ENCODE results near the gene RPP14. TPM values are rescaled to one million over a fixed set of nuclear protein-coding genes. Genes with fewer than 3 reads are reported as not detected.
A peak's percentile ranks its signal among the peaks of the same experiment; 100 is the strongest.
"Not testable (repeated sequence)": the region's sequence is repeated elsewhere in the genome, so short reads cannot be mapped to it uniquely, and the experiment has no call there.

Gene RPP14
- 10 to 100 TPM; 21.6 to 24.8 (median 23.8) TPM for total RNA-seq

DNA sequence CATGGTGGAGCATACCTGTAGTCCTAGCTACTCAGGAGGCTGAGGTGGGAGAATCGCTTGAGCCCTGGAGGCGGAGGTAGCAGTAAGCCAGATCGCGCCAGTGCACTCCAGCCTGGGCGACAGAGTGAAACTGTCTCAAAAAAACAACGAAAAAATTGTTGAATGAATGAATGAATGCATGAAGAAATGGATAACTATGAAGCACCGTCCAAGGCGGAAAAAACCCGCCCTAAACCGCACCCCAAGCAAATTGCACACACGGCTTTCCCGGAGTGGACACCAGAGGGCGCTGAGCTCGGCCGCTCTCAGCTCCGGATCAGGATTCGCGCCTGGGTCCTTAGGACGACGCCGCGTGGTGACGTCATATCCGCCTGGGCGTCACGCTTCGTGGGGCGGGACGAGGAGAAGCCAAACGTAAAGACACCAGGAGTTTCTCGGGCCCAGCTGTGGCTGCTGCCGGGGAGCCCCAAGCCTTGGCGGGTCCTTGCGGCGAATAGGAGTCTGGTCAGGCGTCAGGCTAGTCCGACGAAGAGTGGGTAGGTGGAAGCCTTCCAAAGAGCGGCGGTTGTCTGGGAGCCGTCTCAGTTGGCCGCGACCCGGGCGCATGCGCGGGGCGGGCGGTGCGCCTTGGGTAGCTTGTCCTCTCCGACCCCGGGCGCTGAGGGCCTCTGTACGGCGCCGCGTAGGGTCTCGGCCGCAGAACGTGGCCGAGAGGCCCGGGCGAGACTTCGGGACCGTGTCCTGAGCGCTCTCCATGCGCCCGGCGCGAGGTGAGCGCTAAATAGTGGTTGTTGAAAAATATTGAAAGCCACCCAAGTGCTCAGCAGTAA lies at the start of gene RPP14, which contains the start of gene HTD2:
TSS of gene RPP14 (plus strand) at position 364 of the 830 bp plus-strand sequence. CDS start 4,085 bp downstream, outside the sequence.
TSS of gene HTD2 (plus strand) at position 639 of the 830 bp plus-strand sequence. CDS start 11,094 bp downstream, outside the sequence.
- ATAC-seq = peak; percentile 92 to 93
- H3K9me3 Mint-ChIP-seq = peaks cover 4% of the 10 kb centered on the region

DNA sequence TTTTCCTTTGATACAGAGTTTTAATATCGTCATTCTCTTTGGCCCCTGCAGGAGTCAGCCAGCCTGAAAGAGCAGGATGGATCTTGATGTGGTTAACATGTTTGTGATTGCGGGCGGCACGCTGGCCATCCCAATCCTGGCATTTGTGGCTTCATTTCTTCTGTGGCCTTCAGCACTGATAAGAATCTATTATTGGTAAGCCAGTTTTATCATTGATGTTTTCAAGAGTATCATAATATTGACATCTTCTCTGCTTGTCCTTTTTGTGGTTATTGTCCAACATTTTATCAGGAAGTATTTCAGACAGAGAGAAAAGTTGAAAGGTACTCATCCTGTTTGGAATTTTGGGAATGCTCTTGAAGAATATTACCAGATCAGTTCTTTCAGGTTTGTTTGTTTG lies 49.5 kb upstream of the RPP14 start:
- ATAC-seq (no peak), DNase-seq (no peak)
- peaks cover 13% of the 10 kb centered on the region for H3K36me3 Mint-ChIP-seq (ENCODE audit: insufficient read depth)
- H3K27me3 Mint-ChIP-seq (ENCODE audit: low read depth) = no peaks in the 10 kb centered on the region
- no peak overlapping the region for H3K4me3 Mint-ChIP-seq
- no peaks in the 10 kb centered on the region for H3K4me1 Mint-ChIP-seq (ENCODE audit: low read depth)
- no peaks in the 10 kb centered on the region for H3K9me3 Mint-ChIP-seq

More for the DNA sequence above, at the start of gene RPP14, which contains the start of gene HTD2:
- peaks cover 10% of the 10 kb centered on the region for H3K36me3 Mint-ChIP-seq (ENCODE audit: insufficient read depth)
- H3K27me3 Mint-ChIP-seq (ENCODE audit: low read depth) = peaks cover 13% of the 10 kb centered on the region
- H3K4me3 Mint-ChIP-seq = peak within 1 kb of the TSS; percentile 98
- peak; percentile 99 for DNase-seq
- peaks cover 33% of the 10 kb centered on the region for H3K4me1 Mint-ChIP-seq (ENCODE audit: low read depth)

DNA sequence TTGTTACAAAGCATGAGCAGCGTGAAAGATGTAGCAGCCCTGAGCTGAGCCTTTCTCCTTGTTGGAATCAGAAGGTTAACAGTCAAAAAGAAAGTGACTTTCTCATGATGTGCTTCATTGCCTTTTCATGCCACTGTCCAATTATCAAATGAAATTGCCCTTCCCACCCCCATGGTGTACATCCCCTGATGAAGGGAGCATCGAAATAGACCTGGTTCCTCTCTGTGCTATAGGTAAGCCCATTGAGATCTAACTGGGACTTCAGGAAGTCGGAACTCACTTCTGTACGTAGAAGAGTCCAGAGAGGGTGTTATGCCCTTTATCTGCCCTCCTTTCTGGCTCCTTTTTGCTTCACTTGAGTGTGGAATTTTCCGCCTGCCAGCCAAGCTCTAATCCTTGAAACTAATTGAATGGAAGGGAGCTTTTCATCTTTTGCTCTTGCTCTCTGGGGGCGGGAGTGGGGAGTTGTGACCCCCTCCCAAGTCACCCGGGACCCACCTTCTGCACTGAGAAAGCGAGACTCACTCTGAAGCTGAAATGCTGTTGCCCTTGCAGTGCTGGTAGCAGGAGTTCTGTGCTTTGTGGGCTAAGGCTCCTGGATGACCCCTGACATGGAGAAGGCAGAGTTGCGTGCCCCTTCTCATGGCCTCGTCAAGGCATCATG lies 47.5 kb upstream of the RPP14 start:
- no peak for ATAC-seq
- Mint-ChIP-seq H3K4me1 (ENCODE audit: low read depth) (no peaks in the 10 kb centered on the region), H3K9me3 (no peaks in the 10 kb centered on the region), H3K27me3 (ENCODE audit: low read depth) (no peaks in the 10 kb centered on the region), H3K36me3 (ENCODE audit: insufficient read depth) (peaks cover 14% of the 10 kb centered on the region), H3K4me3 (no peak overlapping the region)
- no peak for DNase-seq

DNA sequence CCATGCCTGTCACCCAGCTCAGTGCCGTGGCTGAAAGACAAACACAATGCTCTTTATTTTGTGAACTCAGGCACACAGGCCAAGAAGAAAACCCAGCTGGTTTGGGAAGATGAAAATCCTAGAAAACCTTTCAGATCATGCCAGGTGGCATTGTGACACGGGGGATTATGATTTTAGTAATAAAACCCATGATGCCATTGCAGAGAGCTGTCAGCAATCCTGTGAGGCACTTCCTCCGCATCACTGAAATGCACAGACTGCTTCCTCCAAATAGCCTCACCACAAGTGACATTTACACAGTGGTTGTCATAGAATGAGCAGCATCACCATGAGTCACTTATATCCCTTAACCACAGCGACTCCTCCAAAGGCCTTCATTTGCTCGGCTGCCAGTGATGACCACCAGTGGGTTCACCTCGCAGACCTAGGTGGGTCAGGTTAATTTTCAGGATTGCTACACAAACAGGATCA lies 45.7 kb upstream of the RPP14 start:
- Mint-ChIP-seq H3K9me3 (no peaks in the 10 kb centered on the region), H3K36me3 (ENCODE audit: insufficient read depth) (peaks cover 14% of the 10 kb centered on the region), H3K27me3 (ENCODE audit: low read depth) (no peaks in the 10 kb centered on the region), H3K4me3 (no peak overlapping the region), H3K4me1 (ENCODE audit: low read depth) (no peaks in the 10 kb centered on the region)
- DNase-seq = no peak
- ATAC-seq = peak in 1 of 2 donors; percentile 38

DNA sequence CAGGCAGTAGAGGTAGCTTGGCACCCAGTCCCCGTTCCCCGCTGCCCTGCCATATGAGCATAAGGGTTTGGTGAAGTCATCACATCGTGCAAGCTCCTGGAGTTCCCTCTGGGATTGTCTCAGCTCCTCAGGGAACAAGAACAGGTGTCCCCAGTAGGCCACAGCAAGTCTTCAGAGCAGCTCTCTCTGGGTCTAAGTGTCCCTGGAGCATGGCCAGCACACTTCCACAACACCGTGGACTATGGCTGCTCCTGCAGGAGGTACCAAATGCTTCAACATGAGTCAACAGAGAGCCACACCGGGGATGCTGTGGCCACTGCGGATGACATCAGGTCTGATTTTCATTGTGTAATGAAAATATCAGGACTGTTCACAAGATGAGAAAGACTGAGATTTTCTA lies 45.3 kb upstream of the RPP14 start:
- no peaks in the 10 kb centered on the region for H3K9me3 Mint-ChIP-seq
- no peak overlapping the region for H3K4me3 Mint-ChIP-seq

DNA sequence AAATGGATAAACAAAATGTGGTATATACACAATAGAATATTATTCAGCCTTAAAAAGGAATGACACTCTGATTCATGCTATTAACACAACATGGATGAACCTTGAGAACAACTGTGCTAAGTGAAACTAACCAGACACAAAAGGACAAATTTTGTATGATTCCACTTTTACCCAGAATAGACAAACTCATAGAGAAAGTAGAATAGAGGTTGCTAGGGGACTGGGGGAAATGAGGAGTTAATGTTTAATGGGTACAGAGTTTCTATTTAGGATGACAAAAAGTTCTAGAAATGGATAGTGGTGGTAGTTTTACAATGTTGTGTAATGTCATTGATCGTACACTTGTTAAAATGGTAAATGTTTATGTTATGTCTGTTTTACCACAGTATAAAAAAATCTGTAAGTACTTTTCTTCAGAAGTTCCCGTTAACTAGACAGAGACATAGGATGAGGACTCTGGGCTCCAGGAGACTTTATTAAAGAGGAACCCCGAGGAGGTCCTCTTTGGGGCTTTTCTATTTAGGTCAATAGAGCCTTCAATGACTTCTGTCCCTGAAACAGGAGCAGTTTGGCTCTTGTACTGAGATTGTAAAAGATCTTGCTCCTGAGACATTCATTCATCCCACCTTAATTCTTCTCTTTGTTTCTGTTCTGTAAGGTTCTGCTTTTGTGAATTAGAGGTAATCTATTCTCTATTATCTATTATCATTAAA lies 43.9 kb upstream of the RPP14 start:
- no peak for DNase-seq
- peaks cover 12% of the 10 kb centered on the region for H3K36me3 Mint-ChIP-seq (ENCODE audit: insufficient read depth)
- H3K9me3 Mint-ChIP-seq = no peaks in the 10 kb centered on the region
- ATAC-seq = no peak
- no peak overlapping the region for H3K4me3 Mint-ChIP-seq
- no peaks in the 10 kb centered on the region for H3K4me1 Mint-ChIP-seq (ENCODE audit: low read depth)
- no peaks in the 10 kb centered on the region for H3K27me3 Mint-ChIP-seq (ENCODE audit: low read depth)

More for the DNA sequence above, 45.3 kb upstream of the RPP14 start:
- Mint-ChIP-seq H3K36me3 (ENCODE audit: insufficient read depth) (peaks cover 14% of the 10 kb centered on the region), H3K4me1 (ENCODE audit: low read depth) (no peaks in the 10 kb centered on the region), H3K27me3 (ENCODE audit: low read depth) (no peaks in the 10 kb centered on the region)
- DNase-seq (no peak), ATAC-seq (no peak)

DNA sequence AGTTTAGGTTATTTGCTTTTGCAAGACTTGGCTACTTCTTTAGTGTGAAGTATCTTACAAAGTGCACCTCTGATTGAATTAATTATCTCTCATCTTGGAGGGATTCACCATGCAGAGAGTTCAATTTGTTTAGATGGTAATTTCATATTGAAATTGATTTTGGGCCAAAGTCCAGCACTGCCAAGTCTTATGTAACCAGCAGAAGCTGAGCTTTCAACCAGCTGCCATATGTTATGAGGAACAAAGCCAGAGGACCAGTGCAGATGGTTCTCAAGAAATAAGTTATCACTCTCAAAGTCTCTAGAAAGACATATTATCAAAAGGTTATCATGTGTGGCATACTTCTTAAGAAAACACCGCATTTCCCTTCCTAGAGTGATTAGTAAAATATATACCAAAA lies 39.5 kb upstream of the RPP14 start:
- no peak for DNase-seq
- Mint-ChIP-seq H3K4me3 (no peak overlapping the region), H3K36me3 (ENCODE audit: insufficient read depth) (peaks cover 11% of the 10 kb centered on the region), H3K4me1 (ENCODE audit: low read depth) (no peaks in the 10 kb centered on the region), H3K27me3 (ENCODE audit: low read depth) (no peaks in the 10 kb centered on the region), H3K9me3 (no peaks in the 10 kb centered on the region)
- ATAC-seq = no peak

DNA sequence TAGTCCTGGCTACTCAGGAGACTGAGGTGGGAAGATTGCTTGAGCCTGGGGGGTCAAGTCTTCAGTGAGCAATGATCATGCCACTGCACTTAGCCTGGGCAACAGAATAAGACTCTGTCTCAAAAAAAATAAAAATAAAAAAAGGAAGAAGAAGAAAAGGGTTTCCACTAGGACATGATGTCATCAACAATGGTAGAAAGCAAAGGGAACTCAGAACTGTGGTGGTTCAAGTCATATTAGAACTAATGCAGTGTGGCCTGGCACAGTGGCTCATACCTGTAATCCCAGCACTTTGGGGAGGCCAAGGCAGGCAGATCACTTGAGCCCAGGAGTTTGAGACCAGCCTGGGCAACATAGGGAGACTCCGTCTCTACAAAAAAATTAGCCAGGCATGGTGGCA lies 38.5 kb upstream of the RPP14 start:
- not testable (repeated sequence) for H3K27me3 Mint-ChIP-seq (ENCODE audit: low read depth); ATAC-seq; H3K4me1 Mint-ChIP-seq (ENCODE audit: low read depth); H3K9me3 Mint-ChIP-seq; DNase-seq; H3K4me3 Mint-ChIP-seq; H3K36me3 Mint-ChIP-seq (ENCODE audit: insufficient read depth)

DNA sequence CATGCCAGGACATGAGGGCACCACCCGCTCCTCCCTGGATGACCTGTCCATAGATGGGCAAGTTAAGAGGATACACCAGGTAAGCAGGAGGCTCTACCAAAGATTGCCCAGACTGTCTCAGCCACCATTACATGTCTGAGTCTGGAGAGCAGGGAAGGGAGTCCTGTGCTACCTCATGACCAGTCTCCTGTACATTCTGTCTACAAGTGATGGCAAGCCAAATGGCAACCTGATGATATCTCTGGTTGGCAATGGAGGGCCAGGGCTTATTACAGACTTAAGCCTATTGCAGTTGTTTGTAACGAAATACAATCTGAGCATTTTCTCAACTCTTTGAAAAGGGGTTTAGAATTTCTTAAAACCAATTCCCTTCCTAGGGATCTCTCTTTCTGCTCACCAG lies 36.7 kb upstream of the RPP14 start:
- H3K36me3 Mint-ChIP-seq (ENCODE audit: insufficient read depth) = peaks cover 13% of the 10 kb centered on the region
- ATAC-seq (no peak), DNase-seq (no peak)
- peaks cover 5% of the 10 kb centered on the region for H3K4me1 Mint-ChIP-seq (ENCODE audit: low read depth)
- no peaks in the 10 kb centered on the region for H3K27me3 Mint-ChIP-seq (ENCODE audit: low read depth)
- no peaks in the 10 kb centered on the region for H3K9me3 Mint-ChIP-seq
- no peak overlapping the region for H3K4me3 Mint-ChIP-seq

DNA sequence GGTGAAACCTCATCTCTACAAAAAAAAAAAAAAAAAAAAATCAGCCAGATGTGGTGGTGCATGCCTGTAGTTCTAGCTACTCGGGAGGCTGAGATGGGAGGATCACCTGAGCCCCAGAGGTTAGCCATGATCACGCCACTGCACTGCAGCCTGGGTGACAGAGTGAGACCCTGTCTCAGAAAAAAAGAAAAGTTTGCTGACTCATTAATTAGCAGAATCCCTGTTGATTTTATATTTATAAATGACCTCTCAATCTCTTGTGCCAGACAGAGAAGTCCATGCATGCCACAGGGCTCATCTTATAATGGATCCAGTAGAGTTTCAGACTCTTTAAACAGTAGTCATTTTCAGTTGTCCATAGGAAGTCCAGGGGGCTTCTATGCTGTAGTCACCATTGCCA lies 35.6 kb upstream of the RPP14 start:
- DNase-seq (no peak), ATAC-seq (no peak)
- no peaks in the 10 kb centered on the region for H3K27me3 Mint-ChIP-seq (ENCODE audit: low read depth)
- H3K36me3 Mint-ChIP-seq (ENCODE audit: insufficient read depth) = peaks cover 18% of the 10 kb centered on the region
- peaks cover 5% of the 10 kb centered on the region for H3K4me1 Mint-ChIP-seq (ENCODE audit: low read depth)
- no peak overlapping the region for H3K4me3 Mint-ChIP-seq
- no peaks in the 10 kb centered on the region for H3K9me3 Mint-ChIP-seq

DNA sequence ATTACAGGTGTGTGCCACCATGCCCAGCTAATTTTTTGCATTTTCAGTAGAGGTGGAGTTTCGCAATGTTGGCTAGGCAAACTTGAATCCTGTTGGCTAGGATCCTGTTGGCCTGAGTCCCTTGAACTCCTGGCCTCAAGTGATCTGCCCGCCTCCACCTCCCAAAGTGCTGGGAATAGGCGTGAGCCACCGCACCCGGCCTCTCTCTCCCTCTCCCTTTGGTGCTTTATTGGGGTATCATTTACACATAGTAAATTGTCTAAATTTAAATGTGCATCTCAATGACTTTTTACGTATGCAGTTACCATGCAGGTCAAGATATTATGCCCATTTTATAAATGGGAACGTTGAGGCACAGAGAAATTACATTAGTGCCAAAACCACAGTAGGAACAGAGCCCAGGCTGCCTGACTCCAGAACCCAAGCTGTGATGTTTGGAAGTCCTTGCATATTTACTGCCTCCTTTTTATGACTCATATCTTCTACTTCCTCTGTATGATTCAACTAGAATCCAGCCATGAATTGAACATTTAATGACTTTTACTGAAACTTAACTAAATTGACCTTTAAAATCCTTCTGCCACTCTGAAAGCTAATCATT lies 34.0 kb upstream of the RPP14 start:
- H3K4me1 Mint-ChIP-seq (ENCODE audit: low read depth) = peaks cover 5% of the 10 kb centered on the region
- no peaks in the 10 kb centered on the region for H3K27me3 Mint-ChIP-seq (ENCODE audit: low read depth)
- peaks cover 22% of the 10 kb centered on the region for H3K36me3 Mint-ChIP-seq (ENCODE audit: insufficient read depth)
- H3K4me3 Mint-ChIP-seq = no peak overlapping the region
- no peaks in the 10 kb centered on the region for H3K9me3 Mint-ChIP-seq
- ATAC-seq (peak in 1 of 2 donors; percentile 55), DNase-seq (no peak)

DNA sequence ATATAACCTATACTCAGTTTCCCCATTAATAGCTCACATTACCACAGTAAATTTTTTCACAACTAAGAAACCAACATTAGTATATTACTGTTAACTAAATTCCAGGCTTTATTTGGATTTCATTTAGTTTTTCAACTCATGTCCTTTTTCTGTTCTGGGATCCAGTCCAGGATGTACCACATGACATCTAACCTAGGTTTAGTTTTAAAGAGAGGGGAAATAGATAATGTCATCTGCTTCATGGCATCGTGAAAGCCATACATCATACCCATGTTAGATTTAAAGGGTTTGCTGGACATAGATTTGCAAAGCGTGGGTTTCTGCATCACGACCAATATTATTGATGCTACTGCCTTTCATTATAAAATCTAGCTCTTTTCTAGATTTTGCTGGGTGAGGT lies 33.2 kb upstream of the RPP14 start:
- peaks cover 5% of the 10 kb centered on the region for H3K4me1 Mint-ChIP-seq (ENCODE audit: low read depth)
- peaks cover 23% of the 10 kb centered on the region for H3K36me3 Mint-ChIP-seq (ENCODE audit: insufficient read depth)
- H3K4me3 Mint-ChIP-seq = no peak overlapping the region
- ATAC-seq (no peak), DNase-seq (no peak)
- H3K27me3 Mint-ChIP-seq (ENCODE audit: low read depth) = no peaks in the 10 kb centered on the region
- H3K9me3 Mint-ChIP-seq = no peaks in the 10 kb centered on the region

DNA sequence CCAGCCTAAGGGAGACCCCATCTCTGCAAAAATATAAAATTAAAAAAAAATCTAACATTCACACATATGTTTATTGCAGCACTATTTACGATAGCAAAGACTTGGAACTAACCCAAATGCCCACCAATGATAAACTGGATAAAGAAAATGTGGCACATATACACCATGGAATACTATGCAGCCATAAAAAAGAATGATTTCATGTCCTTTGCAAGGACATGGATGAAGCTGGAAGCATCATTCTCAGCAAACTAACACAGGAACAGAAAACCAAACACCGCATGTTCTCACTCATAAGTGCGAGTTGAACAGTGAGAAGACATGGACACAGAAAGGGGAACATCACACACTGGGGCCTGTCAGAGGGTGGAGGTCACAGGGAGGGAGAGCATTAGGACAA lies 32.7 kb upstream of the RPP14 start:
- H3K9me3 Mint-ChIP-seq; H3K4me1 Mint-ChIP-seq (ENCODE audit: low read depth); H3K4me3 Mint-ChIP-seq; ATAC-seq; H3K27me3 Mint-ChIP-seq (ENCODE audit: low read depth); DNase-seq: not testable (repeated sequence)
- peaks cover 20% of the 10 kb centered on the region for H3K36me3 Mint-ChIP-seq (ENCODE audit: insufficient read depth)

DNA sequence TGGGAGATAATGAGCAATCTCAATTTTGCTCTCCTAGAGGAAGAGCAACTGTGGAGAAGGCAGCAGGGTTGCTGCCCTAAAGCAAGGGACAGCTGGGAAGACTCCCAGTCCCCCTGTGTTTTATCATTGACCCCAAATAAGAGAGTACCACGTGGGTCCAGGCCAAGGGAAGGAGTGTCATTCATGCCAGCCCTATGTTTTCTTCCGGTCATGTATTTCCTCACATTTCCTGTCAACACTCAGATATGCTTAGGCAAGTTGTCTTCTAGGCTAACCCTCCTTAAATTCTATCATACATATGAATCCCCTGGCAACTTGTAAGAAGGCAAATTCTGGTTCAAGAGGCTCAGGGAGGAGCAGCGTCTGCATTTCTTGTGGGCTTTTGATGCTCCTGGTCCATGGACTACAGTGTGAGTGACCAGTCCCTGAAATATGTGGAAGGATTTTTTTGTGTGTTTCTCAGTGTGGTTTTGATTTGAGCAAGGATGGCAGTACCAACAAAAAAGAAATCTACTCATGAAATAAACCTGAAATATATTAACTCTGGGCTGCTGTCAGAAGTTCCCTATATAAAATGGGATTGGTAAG lies 31.9 kb upstream of the RPP14 start:
- Mint-ChIP-seq H3K4me1 (ENCODE audit: low read depth) (peaks cover 5% of the 10 kb centered on the region), H3K36me3 (ENCODE audit: insufficient read depth) (peaks cover 27% of the 10 kb centered on the region), H3K9me3 (no peaks in the 10 kb centered on the region), H3K4me3 (no peak overlapping the region), H3K27me3 (ENCODE audit: low read depth) (no peaks in the 10 kb centered on the region)
- ATAC-seq (no peak), DNase-seq (no peak)
